ENCODE data around the gene RRAGC.

DNA sequence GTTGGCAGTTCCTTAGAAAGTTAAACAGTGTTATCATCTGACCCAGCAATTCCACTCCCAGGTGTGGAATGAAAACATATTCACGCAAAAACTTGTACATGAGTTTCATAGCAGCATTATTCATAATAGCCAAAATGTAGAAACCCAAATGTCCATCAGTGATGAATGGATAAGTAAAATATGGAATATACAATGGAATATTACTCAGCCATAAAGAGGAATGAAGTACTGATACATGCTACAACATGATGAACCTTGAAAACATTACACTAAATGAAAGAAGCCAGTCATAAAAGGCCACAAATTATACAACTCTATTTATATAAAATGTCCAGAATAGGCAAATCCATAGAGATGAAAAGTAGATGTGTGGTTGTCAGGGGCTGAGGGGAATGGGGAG lies 53.5 kb downstream of the RRAGC start:
- TF ChIP-seq, protein P1, sequence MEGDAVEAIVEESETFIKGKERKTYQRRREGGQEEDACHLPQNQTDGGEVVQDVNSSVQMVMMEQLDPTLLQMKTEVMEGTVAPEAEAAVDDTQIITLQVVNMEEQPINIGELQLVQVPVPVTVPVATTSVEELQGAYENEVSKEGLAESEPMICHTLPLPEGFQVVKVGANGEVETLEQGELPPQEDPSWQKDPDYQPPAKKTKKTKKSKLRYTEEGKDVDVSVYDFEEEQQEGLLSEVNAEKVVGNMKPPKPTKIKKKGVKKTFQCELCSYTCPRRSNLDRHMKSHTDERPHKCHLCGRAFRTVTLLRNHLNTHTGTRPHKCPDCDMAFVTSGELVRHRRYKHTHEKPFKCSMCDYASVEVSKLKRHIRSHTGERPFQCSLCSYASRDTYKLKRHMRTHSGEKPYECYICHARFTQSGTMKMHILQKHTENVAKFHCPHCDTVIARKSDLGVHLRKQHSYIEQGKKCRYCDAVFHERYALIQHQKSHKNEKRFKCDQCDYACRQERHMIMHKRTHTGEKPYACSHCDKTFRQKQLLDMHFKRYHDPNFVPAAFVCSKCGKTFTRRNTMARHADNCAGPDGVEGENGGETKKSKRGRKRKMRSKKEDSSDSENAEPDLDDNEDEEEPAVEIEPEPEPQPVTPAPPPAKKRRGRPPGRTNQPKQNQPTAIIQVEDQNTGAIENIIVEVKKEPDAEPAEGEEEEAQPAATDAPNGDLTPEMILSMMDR (conservative IDR thresholded peaks at IDR 0.05; ENCODE audit: low read depth in 2 of 2) = no peak
- TF ChIP-seq ZNF114 (CRISPR knock-in tag; IDR thresholded peaks at IDR 0.05) = no peak
